ENCODE data around the gene CLDN16. TPM values are rescaled to one million over a fixed set of nuclear protein-coding genes. Genes with fewer than 3 reads are reported as not detected.

CLDN16 gene
- total and polyA plus RNA-seq, 4 donors = not detected

DNA sequence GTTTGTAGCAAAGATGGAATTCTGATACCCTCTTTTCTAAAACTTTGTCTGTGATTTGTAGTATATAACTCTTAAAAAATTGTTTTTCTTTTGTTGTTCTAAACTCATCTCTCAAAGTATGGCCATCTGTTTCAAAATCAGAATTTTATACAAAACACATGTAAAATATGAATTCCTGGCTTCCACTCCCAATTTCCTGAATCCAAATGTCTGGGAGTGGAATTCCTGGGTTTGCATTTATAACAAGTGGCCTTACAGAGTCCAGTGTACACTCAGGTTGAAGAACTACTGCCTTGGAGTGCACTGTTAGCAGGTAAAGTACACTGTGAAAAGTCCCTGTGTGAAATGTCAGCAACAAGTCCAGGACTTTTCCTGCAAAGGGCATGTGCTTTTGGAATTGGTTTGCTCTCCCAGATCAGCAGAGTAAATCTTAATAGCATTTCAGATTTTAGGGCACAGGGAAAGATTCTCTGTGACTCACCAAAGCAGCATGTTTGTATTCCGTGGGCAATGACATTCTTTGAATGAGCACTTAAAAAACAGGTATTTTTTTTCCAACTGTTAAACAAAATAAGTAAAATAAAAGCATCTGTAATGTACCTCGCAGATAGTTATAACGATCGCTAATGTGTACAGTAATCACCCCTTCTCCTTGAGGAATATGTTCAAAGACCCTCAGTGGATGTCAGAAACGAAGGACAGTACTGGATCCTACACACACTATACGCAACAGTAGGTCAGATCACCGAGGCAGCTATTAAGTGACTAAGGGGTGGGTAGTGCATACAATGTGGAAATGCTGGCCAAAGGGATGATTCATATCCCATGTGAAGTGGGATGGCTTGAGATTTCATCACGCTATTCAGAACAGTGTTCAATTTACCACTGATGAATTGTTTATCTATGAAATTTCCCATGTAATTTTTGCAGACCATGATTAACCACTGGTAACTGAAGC lies 2.0 kb upstream of the CLDN16 start:
- WGBS, 2 donors = 66 to 74% methylated on average over 8 of the region's 8 CpGs
- H3K27me3 ChIP-seq (ENCODE audit: control insufficient read depth in 1 of 2, insufficient read depth in 2 of 2, low read length in 1 of 2) = no peaks in the 10 kb centered on the region
- ATAC-seq (ENCODE audit: low FRiP score) = peak; percentile 46

GRCh38 chr3:190388703-190389102 lies 740 bp downstream of the CLDN16 start:
- H3K4me1 ChIP-seq (ENCODE audit: control insufficient read depth in 1 of 2, insufficient read depth in 2 of 2, low read length in 2 of 2) = no peaks in the 10 kb centered on the region
- H3K27me3 ChIP-seq (ENCODE audit: control insufficient read depth in 1 of 2, insufficient read depth in 2 of 2, low read length in 1 of 2) = no peaks in the 10 kb centered on the region
- H3K27ac ChIP-seq (ENCODE audit: low read depth in 1 of 2, low read length in 2 of 2) = no peak overlapping the region
- intact Hi-C loops (cut with DNase I) = no loop called here
- no peaks in the 10 kb centered on the region for H3K36me3 ChIP-seq (ENCODE audit: control insufficient read depth in 1 of 2, insufficient read depth in 2 of 2, low read length in 1 of 2)
- no peaks in the 10 kb centered on the region for H3K9me3 ChIP-seq (ENCODE audit: control insufficient read depth, low read length)
- H3K4me3 ChIP-seq (ENCODE audit: low read length in 2 of 2) = no peak overlapping the region
- ATAC-seq (ENCODE audit: low FRiP score) (no peak), DNase-seq (no peak)
- whole genome bisulfite sequencing, 2 donors = 54 to 67% methylated on average over 3 of the region's 3 CpGs

More for the DNA sequence above, 2.0 kb upstream of the CLDN16 start:
- intact Hi-C loops (cut with DNase I) = no loop called here
- Histone ChIP-seq H3K4me3 (ENCODE audit: low read length in 2 of 2) (no peak overlapping the region), H3K4me1 (ENCODE audit: control insufficient read depth in 1 of 2, insufficient read depth in 2 of 2, low read length in 2 of 2) (no peaks in the 10 kb centered on the region), H3K27ac (ENCODE audit: low read depth in 1 of 2, low read length in 2 of 2) (no peak overlapping the region), H3K9me3 (ENCODE audit: control insufficient read depth, low read length) (no peaks in the 10 kb centered on the region), H3K36me3 (ENCODE audit: control insufficient read depth in 1 of 2, insufficient read depth in 2 of 2, low read length in 1 of 2) (no peaks in the 10 kb centered on the region)
- DNase-seq = no peak

- DNase-seq (no peak), ATAC-seq (ENCODE audit: low FRiP score) (no peak)
- intact Hi-C loops (cut with DNase I) = no loop called here
- H3K27ac ChIP-seq (ENCODE audit: low read depth in 1 of 2, low read length in 2 of 2) = no peak overlapping the region
- no peaks in the 10 kb centered on the region for H3K27me3 ChIP-seq (ENCODE audit: control insufficient read depth in 1 of 2, insufficient read depth in 2 of 2, low read length in 1 of 2)
- no peaks in the 10 kb centered on the region for H3K4me1 ChIP-seq (ENCODE audit: control insufficient read depth in 1 of 2, insufficient read depth in 2 of 2, low read length in 2 of 2)
- no peak overlapping the region for H3K4me3 ChIP-seq (ENCODE audit: low read length in 2 of 2)
- H3K36me3 ChIP-seq (ENCODE audit: control insufficient read depth in 1 of 2, insufficient read depth in 2 of 2, low read length in 1 of 2) = no peaks in the 10 kb centered on the region
- H3K9me3 ChIP-seq (ENCODE audit: control insufficient read depth, low read length) = no peaks in the 10 kb centered on the region
Measured at GRCh38 chr3:190396001-190396400, 8.0 kb downstream of the CLDN16 start.

GRCh38 chr3:190397889-190398288 lies 9.9 kb downstream of the CLDN16 start:
- Histone ChIP-seq H3K27me3 (ENCODE audit: control insufficient read depth in 1 of 2, insufficient read depth in 2 of 2, low read length in 1 of 2) (no peaks in the 10 kb centered on the region), H3K36me3 (ENCODE audit: control insufficient read depth in 1 of 2, insufficient read depth in 2 of 2, low read length in 1 of 2) (no peaks in the 10 kb centered on the region), H3K9me3 (ENCODE audit: control insufficient read depth, low read length) (no peaks in the 10 kb centered on the region), H3K4me3 (ENCODE audit: low read length in 2 of 2) (no peak overlapping the region), H3K4me1 (ENCODE audit: control insufficient read depth in 1 of 2, insufficient read depth in 2 of 2, low read length in 2 of 2) (no peaks in the 10 kb centered on the region), H3K27ac (ENCODE audit: low read depth in 1 of 2, low read length in 2 of 2) (no peak overlapping the region)
- 76 to 79% methylated on average over 4 of the region's 4 CpGs for WGBS, 2 donors
- DNase-seq (no peak), ATAC-seq (ENCODE audit: low FRiP score) (no peak)
- intact Hi-C loops (cut with DNase I) = no loop called here

- intact Hi-C loops (cut with DNase I) = no loop called here
- Histone ChIP-seq H3K9me3 (ENCODE audit: control insufficient read depth, low read length) (no peaks in the 10 kb centered on the region), H3K27ac (ENCODE audit: low read depth in 1 of 2, low read length in 2 of 2) (no peak overlapping the region), H3K4me1 (ENCODE audit: control insufficient read depth in 1 of 2, insufficient read depth in 2 of 2, low read length in 2 of 2) (no peaks in the 10 kb centered on the region), H3K4me3 (ENCODE audit: low read length in 2 of 2) (no peak overlapping the region), H3K36me3 (ENCODE audit: control insufficient read depth in 1 of 2, insufficient read depth in 2 of 2, low read length in 1 of 2) (no peaks in the 10 kb centered on the region), H3K27me3 (ENCODE audit: control insufficient read depth in 1 of 2, insufficient read depth in 2 of 2, low read length in 1 of 2) (no peaks in the 10 kb centered on the region)
- 95 to 98% methylated on average over 8 of the region's 8 CpGs for WGBS, 2 donors
- DNase-seq (no peak), ATAC-seq (ENCODE audit: low FRiP score) (no peak)
Measured at GRCh38 chr3:190399677-190400076, 11.7 kb downstream of the CLDN16 start.

GRCh38 chr3:190401963-190402362 lies 14.0 kb downstream of the CLDN16 start:
- Histone ChIP-seq H3K27ac (ENCODE audit: low read depth in 1 of 2, low read length in 2 of 2) (no peak overlapping the region), H3K4me3 (ENCODE audit: low read length in 2 of 2) (no peak overlapping the region), H3K4me1 (ENCODE audit: control insufficient read depth in 1 of 2, insufficient read depth in 2 of 2, low read length in 2 of 2) (no peaks in the 10 kb centered on the region), H3K36me3 (ENCODE audit: control insufficient read depth in 1 of 2, insufficient read depth in 2 of 2, low read length in 1 of 2) (no peaks in the 10 kb centered on the region), H3K9me3 (ENCODE audit: control insufficient read depth, low read length) (no peaks in the 10 kb centered on the region), H3K27me3 (ENCODE audit: control insufficient read depth in 1 of 2, insufficient read depth in 2 of 2, low read length in 1 of 2) (no peaks in the 10 kb centered on the region)
- intact Hi-C loops (cut with DNase I) = no loop called here
- ATAC-seq (ENCODE audit: low FRiP score) (no peak), DNase-seq (no peak)
- 63 to 72% methylated on average over 4 of the region's 4 CpGs for WGBS, 2 donors

DNA sequence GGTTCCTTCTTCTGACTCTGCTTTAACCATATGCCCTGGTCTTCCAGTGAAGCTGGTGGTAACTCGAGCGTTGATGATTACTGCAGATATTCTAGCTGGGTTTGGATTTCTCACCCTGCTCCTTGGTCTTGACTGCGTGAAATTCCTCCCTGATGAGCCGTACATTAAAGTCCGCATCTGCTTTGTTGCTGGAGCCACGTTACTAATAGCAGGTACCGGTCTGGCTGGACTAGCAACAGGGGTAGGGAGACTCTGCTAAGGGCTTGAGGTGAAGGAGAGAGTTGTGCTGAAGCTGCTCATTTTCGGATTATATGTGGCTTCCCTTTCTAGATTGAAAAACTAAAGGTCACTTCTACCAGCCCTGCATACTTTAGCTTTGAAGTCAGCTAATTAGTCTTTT lies 16.8 kb downstream of the CLDN16 start:
- no peaks in the 10 kb centered on the region for H3K4me1 ChIP-seq (ENCODE audit: control insufficient read depth in 1 of 2, insufficient read depth in 2 of 2, low read length in 2 of 2)
- H3K36me3 ChIP-seq (ENCODE audit: control insufficient read depth in 1 of 2, insufficient read depth in 2 of 2, low read length in 1 of 2) = no peaks in the 10 kb centered on the region
- WGBS, 2 donors = 85 to 88% methylated on average over 8 of the region's 8 CpGs
- H3K9me3 ChIP-seq (ENCODE audit: control insufficient read depth, low read length) = no peaks in the 10 kb centered on the region
- no peak for DNase-seq
- intact Hi-C loops (cut with DNase I) = no loop called here
- no peak overlapping the region for H3K27ac ChIP-seq (ENCODE audit: low read depth in 1 of 2, low read length in 2 of 2)
- no peak for ATAC-seq (ENCODE audit: low FRiP score)
- no peaks in the 10 kb centered on the region for H3K27me3 ChIP-seq (ENCODE audit: control insufficient read depth in 1 of 2, insufficient read depth in 2 of 2, low read length in 1 of 2)
- H3K4me3 ChIP-seq (ENCODE audit: low read length in 2 of 2) = no peak overlapping the region

GRCh38 chr3:190414297-190414696 lies 26.3 kb downstream of the CLDN16 start:
- no peak for ATAC-seq (ENCODE audit: low FRiP score)
- Histone ChIP-seq H3K9me3 (ENCODE audit: control insufficient read depth, low read length) (no peaks in the 10 kb centered on the region), H3K27ac (ENCODE audit: low read depth in 1 of 2, low read length in 2 of 2) (no peak overlapping the region), H3K27me3 (ENCODE audit: control insufficient read depth in 1 of 2, insufficient read depth in 2 of 2, low read length in 1 of 2) (no peaks in the 10 kb centered on the region), H3K4me3 (ENCODE audit: low read length in 2 of 2) (no peak overlapping the region), H3K36me3 (ENCODE audit: control insufficient read depth in 1 of 2, insufficient read depth in 2 of 2, low read length in 1 of 2) (no peaks in the 10 kb centered on the region), H3K4me1 (ENCODE audit: control insufficient read depth in 1 of 2, insufficient read depth in 2 of 2, low read length in 2 of 2) (no peaks in the 10 kb centered on the region)
- intact Hi-C loops (cut with DNase I) = no loop called here
- DNase-seq = no peak
- WGBS, 2 donors = 59 to 69% methylated on average over 3 of the region's 3 CpGs

DNA sequence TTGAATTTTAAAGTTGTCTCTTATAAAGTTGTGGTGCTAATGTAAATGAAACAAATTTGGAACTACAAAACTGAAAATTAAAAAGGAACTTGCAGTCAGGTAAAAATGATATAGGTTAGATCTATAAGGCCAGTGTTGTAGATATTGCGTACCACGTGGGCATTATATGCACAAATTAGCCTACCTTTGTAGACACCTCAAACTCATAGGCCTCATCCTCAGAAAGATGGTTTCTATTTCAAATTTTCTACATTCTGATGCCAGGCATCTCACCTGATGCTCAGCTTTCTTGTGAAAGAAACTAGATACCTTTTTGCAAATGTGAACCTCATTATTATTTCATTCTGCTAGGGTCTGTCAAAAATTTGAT lies 36.1 kb downstream of the CLDN16 start:
- Histone ChIP-seq H3K4me1 (ENCODE audit: control insufficient read depth in 1 of 2, insufficient read depth in 2 of 2, low read length in 2 of 2) (no peaks in the 10 kb centered on the region), H3K27ac (ENCODE audit: low read depth in 1 of 2, low read length in 2 of 2) (no peak overlapping the region), H3K4me3 (ENCODE audit: low read length in 2 of 2) (no peak overlapping the region), H3K9me3 (ENCODE audit: control insufficient read depth, low read length) (no peaks in the 10 kb centered on the region), H3K27me3 (ENCODE audit: control insufficient read depth in 1 of 2, insufficient read depth in 2 of 2, low read length in 1 of 2) (no peaks in the 10 kb centered on the region), H3K36me3 (ENCODE audit: control insufficient read depth in 1 of 2, insufficient read depth in 2 of 2, low read length in 1 of 2) (no peaks in the 10 kb centered on the region)
- DNase-seq (no peak), ATAC-seq (ENCODE audit: low FRiP score) (no peak)
- WGBS, 2 donors = 51 to 59% methylated on average over 2 of the region's 2 CpGs
- intact Hi-C loops (cut with DNase I) = loop anchor here (10.0 kb wide), 2 partner anchors 199 to 459 kb away; no protein-coding TSS in a partner anchor

All from aorta (tissue), 5 donors.